ENCODE measurements around the gene COQ5.
A peak's percentile ranks its signal among the peaks of the same experiment; 100 is the strongest.
"Not testable (repeated sequence)": the region's sequence is repeated elsewhere in the genome, so short reads cannot be mapped to it uniquely, and the experiment has no call there.

Gene COQ5

DNA sequence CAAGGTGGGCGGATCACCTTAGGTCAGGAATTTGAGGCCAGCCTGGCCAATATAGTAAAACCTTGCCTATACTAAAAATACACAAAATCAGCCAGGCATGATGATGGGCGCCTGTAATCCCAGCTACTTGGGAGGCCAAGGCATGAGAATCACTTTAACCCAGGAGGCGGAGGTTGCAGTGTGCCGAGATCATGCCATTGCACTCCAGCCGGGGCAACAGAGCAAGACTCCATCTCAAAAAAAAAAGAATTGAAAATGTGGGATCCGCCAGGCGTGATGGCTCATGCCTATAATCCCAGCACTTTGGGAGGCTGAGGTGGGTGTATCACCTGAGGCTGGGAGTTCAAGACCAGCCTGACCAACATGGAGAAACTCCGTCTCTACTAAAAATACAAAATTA lies 9.6 kb downstream of the COQ5 start:
- H3K4me1 ChIP-seq (ENCODE audit: control insufficient read depth, low read depth, low read length); H3K9me3 ChIP-seq (ENCODE audit: control insufficient read depth, low read depth, low read length); H3K9ac ChIP-seq (ENCODE audit: low read length); H3K4me3 ChIP-seq (ENCODE audit: low read length); H3K27ac ChIP-seq (ENCODE audit: low read length); H3K27me3 ChIP-seq (ENCODE audit: control insufficient read depth, insufficient read depth, low read length): not testable (repeated sequence)
- H3K36me3 ChIP-seq (ENCODE audit: control insufficient read depth, low read depth, low read length) = peaks cover 18% of the 10 kb centered on the region

DNA sequence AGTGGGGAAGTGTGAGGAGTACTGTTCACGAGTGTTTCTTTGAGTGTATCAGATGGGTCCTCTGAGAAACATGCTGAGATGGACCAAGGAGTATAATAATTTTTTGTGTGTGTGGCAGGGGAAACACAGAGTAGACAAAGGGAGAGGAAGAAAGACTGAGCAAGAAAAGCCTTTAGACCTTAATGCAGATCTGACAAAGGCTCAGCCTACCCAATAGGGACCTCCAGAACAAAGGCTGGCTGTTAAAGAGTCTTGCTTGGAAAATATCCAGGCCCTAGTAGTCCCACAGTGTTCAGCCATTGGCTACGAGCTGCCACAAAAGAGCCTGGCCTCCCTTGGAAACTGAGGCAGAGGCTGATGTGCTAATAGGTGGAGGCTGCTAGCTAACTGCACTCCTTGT lies 13.5 kb downstream of the COQ5 start:
- Histone ChIP-seq H3K4me1 (ENCODE audit: control insufficient read depth, low read depth, low read length) (no peaks in the 10 kb centered on the region), H3K27ac (ENCODE audit: low read length) (no peak overlapping the region), H3K4me3 (ENCODE audit: low read length) (no peak overlapping the region), H3K27me3 (ENCODE audit: control insufficient read depth, insufficient read depth, low read length) (no peaks in the 10 kb centered on the region), H3K36me3 (ENCODE audit: control insufficient read depth, low read depth, low read length) (peaks cover 14% of the 10 kb centered on the region), H3K9ac (ENCODE audit: low read length) (no peak overlapping the region), H3K9me3 (ENCODE audit: control insufficient read depth, low read depth, low read length) (no peaks in the 10 kb centered on the region)

DNA sequence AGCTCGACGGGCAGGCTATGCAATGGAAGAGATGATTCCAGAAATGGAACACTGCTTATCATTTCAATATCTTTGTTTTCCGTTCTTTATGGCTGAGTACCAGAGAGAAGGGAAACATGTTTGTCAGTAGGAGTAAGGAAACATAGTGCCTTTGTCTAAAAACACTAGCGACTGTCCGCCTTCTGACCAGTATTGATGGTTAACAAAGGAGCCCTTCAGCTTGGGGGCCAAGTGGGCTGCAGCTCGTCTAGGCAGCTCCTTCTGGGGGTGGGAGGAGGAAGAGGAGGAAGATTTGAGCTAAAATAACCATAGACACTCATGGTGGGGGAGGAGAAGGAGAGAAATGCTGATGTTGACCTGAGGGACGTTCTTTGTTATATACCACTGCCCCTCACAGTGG lies 15.0 kb downstream of the COQ5 start:
- H3K36me3 ChIP-seq (ENCODE audit: control insufficient read depth, low read depth, low read length) = peaks cover 19% of the 10 kb centered on the region

GRCh38 chr12:120508537-120508936 lies 20.4 kb downstream of the COQ5 start:
- Histone ChIP-seq H3K9ac (ENCODE audit: low read length) (no peak overlapping the region), H3K9me3 (ENCODE audit: control insufficient read depth, low read depth, low read length) (no peaks in the 10 kb centered on the region), H3K36me3 (ENCODE audit: control insufficient read depth, low read depth, low read length) (peaks cover 16% of the 10 kb centered on the region), H3K4me1 (ENCODE audit: control insufficient read depth, low read depth, low read length) (peaks cover 8% of the 10 kb centered on the region), H3K4me3 (ENCODE audit: low read length) (no peak overlapping the region), H3K27ac (ENCODE audit: low read length) (no peak overlapping the region), H3K27me3 (ENCODE audit: control insufficient read depth, insufficient read depth, low read length) (no peaks in the 10 kb centered on the region)

More for the DNA sequence above, 15.0 kb downstream of the COQ5 start:
- Histone ChIP-seq H3K27ac (ENCODE audit: low read length) (no peak overlapping the region), H3K4me1 (ENCODE audit: control insufficient read depth, low read depth, low read length) (no peaks in the 10 kb centered on the region), H3K9ac (ENCODE audit: low read length) (no peak overlapping the region), H3K4me3 (ENCODE audit: low read length) (no peak overlapping the region), H3K9me3 (ENCODE audit: control insufficient read depth, low read depth, low read length) (no peaks in the 10 kb centered on the region), H3K27me3 (ENCODE audit: control insufficient read depth, insufficient read depth, low read length) (no peaks in the 10 kb centered on the region)

DNA sequence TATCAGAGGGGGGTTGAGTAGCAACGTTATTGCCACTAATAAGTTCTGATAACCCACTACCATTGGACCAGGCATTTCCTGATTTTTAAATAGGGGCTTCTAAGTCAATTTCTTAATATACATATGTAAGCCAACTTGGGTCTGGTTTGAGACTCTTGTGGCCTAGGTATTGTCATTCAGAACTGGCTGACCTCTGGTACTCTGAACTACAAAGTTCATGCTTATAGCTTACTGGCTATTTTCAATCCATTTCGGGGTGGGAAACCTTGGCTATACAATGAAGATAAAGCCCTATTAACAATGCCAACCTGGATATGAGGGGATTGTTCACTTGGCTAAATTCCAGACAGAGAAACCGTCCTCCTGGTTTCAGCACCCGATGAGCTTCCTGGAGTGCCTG lies 24.4 kb downstream of the COQ5 start:
- Histone ChIP-seq H3K4me1 (ENCODE audit: control insufficient read depth, low read depth, low read length) (peaks cover 8% of the 10 kb centered on the region), H3K4me3 (ENCODE audit: low read length) (peak overlapping the region; percentile 5), H3K27ac (ENCODE audit: low read length) (no peak overlapping the region), H3K9ac (ENCODE audit: low read length) (no peak overlapping the region), H3K9me3 (ENCODE audit: control insufficient read depth, low read depth, low read length) (no peaks in the 10 kb centered on the region), H3K27me3 (ENCODE audit: control insufficient read depth, insufficient read depth, low read length) (no peaks in the 10 kb centered on the region), H3K36me3 (ENCODE audit: control insufficient read depth, low read depth, low read length) (peaks cover 18% of the 10 kb centered on the region)

GRCh38 chr12:120500581-120500980 lies 28.4 kb downstream of the COQ5 start:
- Histone ChIP-seq H3K4me1 (ENCODE audit: control insufficient read depth, low read depth, low read length) (peaks cover 8% of the 10 kb centered on the region), H3K27me3 (ENCODE audit: control insufficient read depth, insufficient read depth, low read length) (no peaks in the 10 kb centered on the region), H3K4me3 (ENCODE audit: low read length) (no peak overlapping the region), H3K27ac (ENCODE audit: low read length) (no peak overlapping the region), H3K9me3 (ENCODE audit: control insufficient read depth, low read depth, low read length) (no peaks in the 10 kb centered on the region), H3K36me3 (ENCODE audit: control insufficient read depth, low read depth, low read length) (peaks cover 25% of the 10 kb centered on the region), H3K9ac (ENCODE audit: low read length) (no peak overlapping the region)

DNA sequence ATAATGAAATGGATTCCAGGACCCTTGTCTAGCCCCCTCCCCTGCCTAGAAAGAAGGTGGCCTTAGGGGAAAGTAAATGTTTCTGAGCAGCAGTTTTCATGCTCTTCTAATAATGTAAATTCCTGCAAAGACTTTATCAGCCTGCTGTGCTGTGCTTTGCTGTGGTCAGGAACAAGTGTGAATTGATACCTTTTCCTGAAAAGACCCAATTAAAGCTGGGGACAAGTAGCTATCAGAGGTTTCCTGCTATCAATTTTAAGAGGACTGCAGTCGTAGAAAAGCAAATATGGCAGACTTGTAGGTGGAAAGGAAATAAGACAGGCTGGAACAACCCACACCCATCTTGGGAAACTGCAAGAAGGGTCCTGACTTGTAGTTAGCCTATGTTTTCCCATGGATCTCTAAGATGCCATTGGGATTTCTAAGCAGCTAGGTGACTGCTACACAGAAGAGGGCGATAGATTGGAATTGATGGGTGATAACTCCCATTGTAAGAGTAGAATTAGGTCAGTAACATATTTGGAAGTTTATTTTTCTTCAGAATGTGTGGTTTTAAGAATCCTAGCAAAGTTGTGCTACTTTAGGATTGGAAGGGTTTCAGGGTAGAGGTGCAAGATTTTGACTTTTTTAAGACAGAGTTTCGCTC lies 30.0 kb downstream of the COQ5 start:
- Histone ChIP-seq H3K9me3 (ENCODE audit: control insufficient read depth, low read depth, low read length) (no peaks in the 10 kb centered on the region), H3K4me1 (ENCODE audit: control insufficient read depth, low read depth, low read length) (no peaks in the 10 kb centered on the region), H3K9ac (ENCODE audit: low read length) (no peak overlapping the region), H3K27me3 (ENCODE audit: control insufficient read depth, insufficient read depth, low read length) (no peaks in the 10 kb centered on the region), H3K4me3 (ENCODE audit: low read length) (no peak overlapping the region), H3K27ac (ENCODE audit: low read length) (no peak overlapping the region), H3K36me3 (ENCODE audit: control insufficient read depth, low read depth, low read length) (peaks cover 25% of the 10 kb centered on the region)

GRCh38 chr12:120497524-120498150 lies 31.3 kb downstream of the COQ5 start:
- no peaks in the 10 kb centered on the region for H3K4me1 ChIP-seq (ENCODE audit: control insufficient read depth, low read depth, low read length)
- H3K27ac ChIP-seq (ENCODE audit: low read length) = no peak overlapping the region
- peak overlapping the region; percentile 81 for H3K4me3 ChIP-seq (ENCODE audit: low read length)
- peak overlapping the region; percentile 78 for H3K9ac ChIP-seq (ENCODE audit: low read length)
- peaks cover 16% of the 10 kb centered on the region for H3K36me3 ChIP-seq (ENCODE audit: control insufficient read depth, low read depth, low read length)
- no peaks in the 10 kb centered on the region for H3K27me3 ChIP-seq (ENCODE audit: control insufficient read depth, insufficient read depth, low read length)
- H3K9me3 ChIP-seq (ENCODE audit: control insufficient read depth, low read depth, low read length) = no peaks in the 10 kb centered on the region

- H3K36me3 ChIP-seq (ENCODE audit: control insufficient read depth, low read depth, low read length) = peaks cover 16% of the 10 kb centered on the region
These were observed 32.3 kb downstream of the COQ5 start for GRCh38 chr12:120496413-120497340.

DNA sequence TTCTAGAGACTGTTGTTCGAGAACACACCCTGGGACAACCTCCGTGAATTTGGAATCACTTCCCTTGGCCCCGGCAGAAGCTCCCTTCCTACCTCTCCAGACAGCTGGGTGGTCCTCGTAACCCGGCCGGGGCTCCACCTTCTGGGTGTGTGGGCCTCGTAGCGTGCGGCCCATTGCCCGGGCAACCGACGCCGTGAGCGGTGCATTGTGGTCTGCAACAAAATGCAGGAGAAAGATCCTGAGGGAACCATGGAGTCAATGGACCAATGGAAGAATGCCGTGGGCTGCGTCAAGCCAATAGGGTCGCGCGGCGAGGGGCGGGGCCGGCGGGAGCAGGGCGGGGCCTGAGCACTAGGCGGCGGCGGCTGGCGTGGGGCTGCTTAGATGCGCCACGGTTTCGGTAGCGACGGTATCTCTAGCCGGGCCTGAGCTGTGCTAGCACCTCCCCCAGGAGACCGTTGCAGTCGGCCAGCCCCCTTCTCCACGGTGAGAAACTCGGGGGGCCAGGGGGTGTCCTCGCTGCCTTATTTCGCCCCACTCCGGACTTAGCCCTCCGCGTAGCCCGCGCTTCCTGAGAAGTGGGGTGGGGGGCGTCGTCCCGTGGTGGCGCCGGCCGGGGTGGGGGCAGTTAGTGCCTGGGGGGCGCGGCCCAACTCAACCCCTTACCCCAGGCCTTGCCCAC lies 33.1 kb downstream of the COQ5 start, which contains the start of gene DYNLL1:
Gene DYNLL1 (plus strand): TSS at position 383 of the 682 bp plus-strand sequence. CDS start 309 bp downstream, outside the sequence.
- peak within 1 kb of the TSS; percentile 78 for H3K9ac ChIP-seq (ENCODE audit: low read length)
- H3K4me1 ChIP-seq (ENCODE audit: control insufficient read depth, low read depth, low read length) = no peaks in the 10 kb centered on the region
- no peaks in the 10 kb centered on the region for H3K27me3 ChIP-seq (ENCODE audit: control insufficient read depth, insufficient read depth, low read length)
- H3K36me3 ChIP-seq (ENCODE audit: control insufficient read depth, low read depth, low read length) = peaks cover 16% of the 10 kb centered on the region
- H3K27ac ChIP-seq (ENCODE audit: low read length) = peak within 1 kb of the TSS; percentile 27
- peak within 1 kb of the TSS; percentile 81 for H3K4me3 ChIP-seq (ENCODE audit: low read length)
- H3K9me3 ChIP-seq (ENCODE audit: control insufficient read depth, low read depth, low read length) = no peaks in the 10 kb centered on the region

More at GRCh38 chr12:120496413-120497340, 32.3 kb downstream of the COQ5 start:
- H3K9me3 ChIP-seq (ENCODE audit: control insufficient read depth, low read depth, low read length) = no peaks in the 10 kb centered on the region
- peak overlapping the region; percentile 81 for H3K4me3 ChIP-seq (ENCODE audit: low read length)
- H3K4me1 ChIP-seq (ENCODE audit: control insufficient read depth, low read depth, low read length) = no peaks in the 10 kb centered on the region
- no peaks in the 10 kb centered on the region for H3K27me3 ChIP-seq (ENCODE audit: control insufficient read depth, insufficient read depth, low read length)
- H3K27ac ChIP-seq (ENCODE audit: low read length) = peak overlapping the region; percentile 27
- peak overlapping the region; percentile 78 for H3K9ac ChIP-seq (ENCODE audit: low read length)

GRCh38 chr12:120495186-120495730 lies 33.7 kb downstream of the COQ5 start:
- Histone ChIP-seq H3K27ac (ENCODE audit: low read length) (no peak overlapping the region), H3K4me1 (ENCODE audit: control insufficient read depth, low read depth, low read length) (no peaks in the 10 kb centered on the region), H3K9me3 (ENCODE audit: control insufficient read depth, low read depth, low read length) (no peaks in the 10 kb centered on the region), H3K9ac (ENCODE audit: low read length) (peak overlapping the region; percentile 58), H3K27me3 (ENCODE audit: control insufficient read depth, insufficient read depth, low read length) (no peaks in the 10 kb centered on the region), H3K4me3 (ENCODE audit: low read length) (peak overlapping the region; percentile 81), H3K36me3 (ENCODE audit: control insufficient read depth, low read depth, low read length) (peaks cover 14% of the 10 kb centered on the region)
